ENCODE measurements around the gene SERPINB4. TPM values are rescaled to one million over a fixed set of nuclear protein-coding genes. Genes with fewer than 3 reads are reported as not detected.

The SERPINB4 gene
- total and polyA plus RNA-seq, 2 of the 13 experiments (the other 11 are each of a cell fraction or from before 2014, with no cell fraction given) = not detected

DNA sequence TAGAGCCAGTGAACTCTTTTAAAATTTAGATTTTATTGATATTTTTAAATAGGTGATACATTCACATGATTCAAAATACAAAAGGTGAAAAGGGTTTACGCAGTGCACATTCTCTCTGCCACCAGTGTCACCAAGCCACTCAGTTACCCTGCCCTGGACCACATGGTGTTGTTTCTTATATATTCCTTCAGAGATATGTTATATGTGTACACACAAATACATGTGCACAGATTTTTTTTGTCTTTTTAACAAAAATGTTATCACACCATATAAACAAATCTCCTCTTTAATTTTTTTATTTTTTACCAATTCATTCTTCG lies 26.2 kb downstream of the SERPINB4 start:
- Histone ChIP-seq H4K20me1 (ENCODE audit: insufficient read depth, low read length) (no peaks in the 10 kb centered on the region), H3K27me3 (ENCODE audit: control insufficient read depth in 1 of 2, insufficient read depth in 2 of 2, low read length in 2 of 2) (no peaks in the 10 kb centered on the region), H3K27ac (ENCODE audit: extremely low read length, insufficient read depth, low read length) (no peak overlapping the region), H3K4me3 (replicated peaks in 1 of 3; ENCODE audit: insufficient read depth in 1 of 3, low read depth in 2 of 3, low read length in 3 of 3) (no peak overlapping the region), H3K9ac (ENCODE audit: insufficient read depth, low read depth, low read length) (no peak overlapping the region), H3K9me3 (ENCODE audit: low read length) (peaks cover 5% of the 10 kb centered on the region; the same call in 1 of the 2 replicates), H3K4me2 (ENCODE audit: low read depth, low read length) (no peak overlapping the region), H2AFZ (ENCODE audit: low read length) (no peak overlapping the region), H3K4me1 (ENCODE audit: insufficient read depth, low read length) (no peaks in the 10 kb centered on the region), H3K79me2 (ENCODE audit: insufficient read depth, low read length) (no peaks in the 10 kb centered on the region), H3K36me3 (replicated peaks in 1 of 2; ENCODE audit: control insufficient read depth in 1 of 2, insufficient read depth in 2 of 2, low read length in 2 of 2) (no peaks in the 10 kb centered on the region)
- intact Hi-C loops (cut with micrococcal nuclease; ENCODE audit: unreplicated experiment) (no loop called here), in situ Hi-C loops (cut with HindIII; ENCODE audit: extremely low pct_ligation_motif_present, low pct_unique_long_range_greater_than_20kb) (no loop called here)
- ChIA-PET POLR2A (no interaction called here), CTCF (ENCODE audit: low intra/inter-chr PET ratio, low total read pairs) (no interaction called here)
- 57% methylated on average over 2 of the region's 2 CpGs for WGBS (ENCODE audit: low lambda C conversion rate)
- FAIRE-seq = no peak
- TF ChIP-seq ZNF660 (CRISPR knock-in tag; IDR thresholded peaks at IDR 0.05; ENCODE audit: borderline replicate concordance, low read depth) (no peak), MED1 (CRISPR knock-in tag; IDR thresholded peaks at IDR 0.05) (no peak), FOSL1 (CRISPR knock-in tag; IDR thresholded peaks at IDR 0.05; ENCODE audit: borderline replicate concordance) (no peak), SIX1 (CRISPR knock-in tag; IDR thresholded peaks at IDR 0.05; ENCODE audit: borderline replicate concordance) (no peak), BRD4 (CRISPR knock-in tag; IDR thresholded peaks at IDR 0.05) (no peak), REL (CRISPR knock-in tag; conservative IDR thresholded peaks at IDR 0.05) (no peak), ZNF33B (CRISPR knock-in tag; IDR thresholded peaks at IDR 0.05) (no peak), SMARCC2 (IDR thresholded peaks at IDR 0.05) (no peak), RXRB (CRISPR knock-in tag; IDR thresholded peaks at IDR 0.05; ENCODE audit: borderline replicate concordance) (no peak), ZNF337 (CRISPR knock-in tag; IDR thresholded peaks at IDR 0.05; ENCODE audit: borderline replicate concordance, low read depth) (no peak), ZNF7 (CRISPR knock-in tag; IDR thresholded peaks at IDR 0.05) (no peak), ZNF160 (CRISPR knock-in tag; IDR thresholded peaks at IDR 0.05) (no peak), TOPORS (CRISPR knock-in tag; IDR thresholded peaks at IDR 0.05) (no peak), TBX3 (IDR thresholded peaks at IDR 0.05; ENCODE audit: borderline replicate concordance) (no peak), ZNF564 (CRISPR knock-in tag; IDR thresholded peaks at IDR 0.05) (no peak)
- TF ChIP-seq, protein P1, sequence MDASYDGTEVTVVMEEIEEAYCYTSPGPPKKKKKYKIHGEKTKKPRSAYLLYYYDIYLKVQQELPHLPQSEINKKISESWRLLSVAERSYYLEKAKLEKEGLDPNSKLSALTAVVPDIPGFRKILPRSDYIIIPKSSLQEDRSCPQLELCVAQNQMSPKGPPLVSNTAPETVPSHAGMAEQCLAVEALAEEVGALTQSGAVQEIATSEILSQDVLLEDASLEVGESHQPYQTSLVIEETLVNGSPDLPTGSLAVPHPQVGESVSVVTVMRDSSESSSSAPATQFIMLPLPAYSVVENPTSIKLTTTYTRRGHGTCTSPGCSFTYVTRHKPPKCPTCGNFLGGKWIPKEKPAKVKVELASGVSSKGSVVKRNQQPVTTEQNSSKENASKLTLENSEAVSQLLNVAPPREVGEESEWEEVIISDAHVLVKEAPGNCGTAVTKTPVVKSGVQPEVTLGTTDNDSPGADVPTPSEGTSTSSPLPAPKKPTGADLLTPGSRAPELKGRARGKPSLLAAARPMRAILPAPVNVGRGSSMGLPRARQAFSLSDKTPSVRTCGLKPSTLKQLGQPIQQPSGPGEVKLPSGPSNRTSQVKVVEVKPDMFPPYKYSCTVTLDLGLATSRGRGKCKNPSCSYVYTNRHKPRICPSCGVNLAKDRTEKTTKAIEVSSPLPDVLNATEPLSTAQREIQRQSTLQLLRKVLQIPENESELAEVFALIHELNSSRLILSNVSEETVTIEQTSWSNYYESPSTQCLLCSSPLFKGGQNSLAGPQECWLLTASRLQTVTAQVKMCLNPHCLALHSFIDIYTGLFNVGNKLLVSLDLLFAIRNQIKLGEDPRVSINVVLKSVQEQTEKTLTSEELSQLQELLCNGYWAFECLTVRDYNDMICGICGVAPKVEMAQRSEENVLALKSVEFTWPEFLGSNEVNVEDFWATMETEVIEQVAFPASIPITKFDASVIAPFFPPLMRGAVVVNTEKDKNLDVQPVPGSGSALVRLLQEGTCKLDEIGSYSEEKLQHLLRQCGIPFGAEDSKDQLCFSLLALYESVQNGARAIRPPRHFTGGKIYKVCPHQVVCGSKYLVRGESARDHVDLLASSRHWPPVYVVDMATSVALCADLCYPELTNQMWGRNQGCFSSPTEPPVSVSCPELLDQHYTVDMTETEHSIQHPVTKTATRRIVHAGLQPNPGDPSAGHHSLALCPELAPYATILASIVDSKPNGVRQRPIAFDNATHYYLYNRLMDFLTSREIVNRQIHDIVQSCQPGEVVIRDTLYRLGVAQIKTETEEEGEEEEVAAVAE (CRISPR knock-in tag; IDR thresholded peaks at IDR 0.05; ENCODE audit: borderline replicate concordance) = no peak
- TF ChIP-seq, protein P2, sequence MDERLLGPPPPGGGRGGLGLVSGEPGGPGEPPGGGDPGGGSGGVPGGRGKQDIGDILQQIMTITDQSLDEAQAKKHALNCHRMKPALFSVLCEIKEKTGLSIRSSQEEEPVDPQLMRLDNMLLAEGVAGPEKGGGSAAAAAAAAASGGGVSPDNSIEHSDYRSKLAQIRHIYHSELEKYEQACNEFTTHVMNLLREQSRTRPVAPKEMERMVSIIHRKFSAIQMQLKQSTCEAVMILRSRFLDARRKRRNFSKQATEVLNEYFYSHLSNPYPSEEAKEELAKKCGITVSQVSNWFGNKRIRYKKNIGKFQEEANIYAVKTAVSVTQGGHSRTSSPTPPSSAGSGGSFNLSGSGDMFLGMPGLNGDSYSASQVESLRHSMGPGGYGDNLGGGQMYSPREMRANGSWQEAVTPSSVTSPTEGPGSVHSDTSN (CRISPR knock-in tag; IDR thresholded peaks at IDR 0.05) = no peak
- TF ChIP-seq, protein P3, sequence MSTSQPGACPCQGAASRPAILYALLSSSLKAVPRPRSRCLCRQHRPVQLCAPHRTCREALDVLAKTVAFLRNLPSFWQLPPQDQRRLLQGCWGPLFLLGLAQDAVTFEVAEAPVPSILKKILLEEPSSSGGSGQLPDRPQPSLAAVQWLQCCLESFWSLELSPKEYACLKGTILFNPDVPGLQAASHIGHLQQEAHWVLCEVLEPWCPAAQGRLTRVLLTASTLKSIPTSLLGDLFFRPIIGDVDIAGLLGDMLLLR (CRISPR knock-in tag; IDR thresholded peaks at IDR 0.05) = no peak
- no peak for ATAC-seq
- no peak for DNase-seq (ENCODE audit: low spot score)
- no TSS peak for BruUV-seq (replicated peaks)

Measured in HepG2 (cell line).